Fibroblast of the aortic adventitia (primary cell): ENCODE results near the gene ALK. TPM values are rescaled to one million over a fixed set of nuclear protein-coding genes. Genes with fewer than 3 reads are reported as not detected.
A peak's percentile ranks its signal among the peaks of the same experiment; 100 is the strongest.
"Not testable (repeated sequence)": the region's sequence is repeated elsewhere in the genome, so short reads cannot be mapped to it uniquely, and the experiment has no call there.

ENCODE experiments used
- DNase-seq: peaks from one replicate; pipeline ENCODE4 v3.0.0-alpha.2; 2010; ENCODE audit warnings: low read depth
- H3K4me3 ChIP-seq: 2 replicates; pipeline ENCODE4 v1.5.1; 2011; ENCODE audit warnings: low read depth, mild to moderate bottlenecking, control low read depth, low read length, moderate library complexity
- CTCF ChIP-seq: IDR thresholded peaks from 2 replicates; pipeline ENCODE4 v1.5.1; 2011; ENCODE audit warnings: mild to moderate bottlenecking, low read length, control low read depth, inconsistent platforms; ENCODE audit not compliant: insufficient read depth
- total RNA-seq: library from RNA; depleted of rRNA; stranded (reverse); fragments of >200 nt; gene quantifications from 2 replicates; pipeline ENCODE4 v1.2.3, GENCODE V29; 2012; ENCODE audit warnings: low replicate concordance

The ALK gene
- total RNA-seq, 1 donor = 0.27 TPM

- no peak for TF ChIP-seq CTCF
- H3K4me3 ChIP-seq = no peak overlapping the region
- DNase-seq = peak; percentile 62
These were observed 661.1 kb downstream of the ALK start for GRCh38 chr2:29260142-29260772.

GRCh38 chr2:29259221-29259620 is 662.2 kb downstream of the ALK start:
- DNase-seq = peak; percentile 24
- H3K4me3 ChIP-seq = no peak overlapping the region
- no peak for TF ChIP-seq CTCF

- DNase-seq = no peak
- TF ChIP-seq CTCF = no peak
- H3K4me3 ChIP-seq = no peak overlapping the region
These were observed 666.4 kb downstream of the ALK start for GRCh38 chr2:29255004-29255403.

GRCh38 chr2:29253495-29254275 is 667.7 kb downstream of the ALK start:
- H3K4me3 ChIP-seq, DNase-seq: not testable (repeated sequence)

GRCh38 chr2:29253026-29253425 is 668.4 kb downstream of the ALK start:
- H3K4me3 ChIP-seq = no peak overlapping the region
- TF ChIP-seq CTCF = no peak
- DNase-seq = no peak

- DNase-seq = no peak
- no peak overlapping the region for H3K4me3 ChIP-seq
- no peak for TF ChIP-seq CTCF
These were observed 670.0 kb downstream of the ALK start for GRCh38 chr2:29251406-29251805.

- no peak for DNase-seq
- no peak overlapping the region for H3K4me3 ChIP-seq
- TF ChIP-seq CTCF = no peak
These were observed 670.4 kb downstream of the ALK start for GRCh38 chr2:29250977-29251376.
